Lower leg skin (tissue), 4 donors: Measurements from ENCODE around the gene SLC5A10. TPM values are rescaled to one million over a fixed set of nuclear protein-coding genes. Genes with fewer than 3 reads are reported as not detected.
"Not testable (repeated sequence)": the region's sequence is repeated elsewhere in the genome, so short reads cannot be mapped to it uniquely, and the experiment has no call there.

Experiments
- DNase-seq, 2 donors: peaks; one replicate each; pipeline ENCODE4 v3.0.0-alpha.2; 2019; ENCODE audit warnings: low spot score in 2 of 2
- H3K4me3 ChIP-seq: fragments of 200-600 bp; sonication (generic); 2 replicates; pipeline ENCODE4 v1.5.1; 2017; ENCODE audit warnings: mild to moderate bottlenecking, low read depth; ENCODE audit not compliant: poor library complexity, severe bottlenecking
- CTCF ChIP-seq, 3 donors: fragments of 450-650 bp; IDR thresholded peaks; one replicate each; pipeline ENCODE4 v1.5.1; 2016; ENCODE audit warnings: antibody characterized with exemption in 3 of 3, mild to moderate bottlenecking in 3 of 3, moderate library complexity in 2 of 3
- POLR2A ChIP-seq, 2 donors: fragments of 450-650 bp; IDR thresholded peaks; one replicate each; pipeline ENCODE4 v1.6.1; 2016 to 2017; ENCODE audit warnings: antibody characterized with exemption in 2 of 2, mild to moderate bottlenecking in 1 of 2, moderate library complexity in 1 of 2
- WGBS, 2 donors: methylation state at CpG; one replicate each; pipeline ENCODE4 v1.1.5; 2018; 5-methylcytosine and 5-hydroxymethylcytosine counted together
- intact Hi-C: fragments of 100-400 bp; cut with DNase I; formaldehyde crosslinking; loops from one replicate; pipeline ENCODE4 v1.15.0; 2023; ENCODE audit warnings: low total_unique reads
- total RNA-seq, 4 donors: library from RNA; depleted of rRNA; stranded (reverse); fragments of >200 nt; gene quantifications; one replicate each; pipeline ENCODE4 v1.1.0, GENCODE V29; 2016

Gene SLC5A10
- total RNA-seq, 4 donors from 2014 or later: 0.32 to 1.4 (median 1.1) TPM

GRCh38 chr17:19020016-19020415, 68.1 kb downstream of the SLC5A10 start:
- TF ChIP-seq CTCF (IDR thresholded peaks at IDR 0.05) (no peak), POLR2A (IDR thresholded peaks at IDR 0.05) (no peak)
- no peak overlapping the region for H3K4me3 ChIP-seq
- 84 to 90% methylated on average over 3 of the region's 3 CpGs for WGBS, 2 donors
- no peak for DNase-seq
- intact Hi-C loops: no loop called here

GRCh38 chr17:19021011-19021621, 69.2 kb downstream of the SLC5A10 start:
- intact Hi-C loops, DNase-seq, H3K4me3 ChIP-seq: not testable (repeated sequence)
- WGBS, 2 donors: 96 to 100% methylated on average over 7 of the region's 7 CpGs

- no peak for TF ChIP-seq POLR2A (IDR thresholded peaks at IDR 0.05)
- TF ChIP-seq CTCF (IDR thresholded peaks at IDR 0.05): no peak
- WGBS, 2 donors: 93 to 97% methylated on average over 18 to 22 of the region's 24 CpGs
- H3K4me3 ChIP-seq: no peak overlapping the region
- DNase-seq: no peak
- intact Hi-C loops: no loop called here
Measured at GRCh38 chr17:19021622-19022083, 69.7 kb downstream of the SLC5A10 start.

GRCh38 chr17:19022128-19022527, 70.2 kb downstream of the SLC5A10 start:
- intact Hi-C loops: no loop called here
- 92 to 96% methylated on average over 5 of the region's 5 CpGs for WGBS, 2 donors
- no peak for TF ChIP-seq CTCF (IDR thresholded peaks at IDR 0.05)
- no peak for TF ChIP-seq POLR2A (IDR thresholded peaks at IDR 0.05)
- no peak overlapping the region for H3K4me3 ChIP-seq
- no peak for DNase-seq

GRCh38 chr17:19022747-19023146, 70.8 kb downstream of the SLC5A10 start:
- 67 to 73% methylated on average over 6 of the region's 6 CpGs for WGBS, 2 donors
- no peak for DNase-seq
- no peak for TF ChIP-seq CTCF (IDR thresholded peaks at IDR 0.05)
- no peak for TF ChIP-seq POLR2A (IDR thresholded peaks at IDR 0.05)
- no peak overlapping the region for H3K4me3 ChIP-seq
- intact Hi-C loops: no loop called here

- intact Hi-C loops: no loop called here
- H3K4me3 ChIP-seq: no peak overlapping the region
- no peak for DNase-seq
- WGBS, 2 donors: 85 to 87% methylated on average over 5 to 9 of the region's 9 CpGs
- no peak for TF ChIP-seq POLR2A (IDR thresholded peaks at IDR 0.05)
- TF ChIP-seq CTCF (IDR thresholded peaks at IDR 0.05): no peak
Measured at GRCh38 chr17:19023209-19023999, 71.4 kb downstream of the SLC5A10 start.
